Activated T-cell treated with anti-CD3 and anti-CD28 coated beads for 4 hours (primary cell): ENCODE results near the gene CNTNAP1.
"Not testable (repeated sequence)": the region's sequence is repeated elsewhere in the genome, so short reads cannot be mapped to it uniquely, and the experiment has no call there.

Experiments used
- DNase-seq: peaks from one replicate; pipeline ENCODE4 v3.0.0-alpha.2; 2020

Gene CNTNAP1

GRCh38 chr17:42686520-42687128, 4.3 kb downstream of the CNTNAP1 start:
- no peak for DNase-seq

- DNase-seq: no peak
Observed at GRCh38 chr17:42687707-42688320, 5.5 kb downstream of the CNTNAP1 start.

- DNase-seq: no peak
Observed at GRCh38 chr17:42690596-42690995, 8.3 kb downstream of the CNTNAP1 start.

- no peak for DNase-seq
Observed at GRCh38 chr17:42691021-42691545, 8.8 kb downstream of the CNTNAP1 start.

GRCh38 chr17:42692489-42692888, 10.2 kb downstream of the CNTNAP1 start:
- DNase-seq: no peak

- no peak for DNase-seq
Observed at GRCh38 chr17:42694524-42694923, 12.2 kb downstream of the CNTNAP1 start.

GRCh38 chr17:42695500-42695899, 13.2 kb downstream of the CNTNAP1 start:
- no peak for DNase-seq

- no peak for DNase-seq
Observed at GRCh38 chr17:42697108-42697811, 14.9 kb downstream of the CNTNAP1 start.

- no peak for DNase-seq
Observed at GRCh38 chr17:42698736-42699414, 16.5 kb downstream of the CNTNAP1 start.

- DNase-seq: no peak
Observed at GRCh38 chr17:42699415-42699740, 17.0 kb downstream of the CNTNAP1 start.

- no peak for DNase-seq
Observed at GRCh38 chr17:42700586-42701289, 18.4 kb downstream of the CNTNAP1 start.

GRCh38 chr17:42702446-42702845, 20.1 kb downstream of the CNTNAP1 start:
- DNase-seq: no peak

GRCh38 chr17:42704490-42704836, 22.1 kb downstream of the CNTNAP1 start:
- DNase-seq: no peak

GRCh38 chr17:42704837-42705494, 22.6 kb downstream of the CNTNAP1 start:
- DNase-seq: no peak

- DNase-seq: no peak
Observed at GRCh38 chr17:42706732-42707131, 24.4 kb downstream of the CNTNAP1 start.

GRCh38 chr17:42708588-42708987, 26.3 kb downstream of the CNTNAP1 start:
- no peak for DNase-seq

- no peak for DNase-seq
Observed at GRCh38 chr17:42709561-42709960, 27.2 kb downstream of the CNTNAP1 start.

GRCh38 chr17:42720996-42721583, 38.8 kb downstream of the CNTNAP1 start:
- peak; percentile 27 for DNase-seq

GRCh38 chr17:42723636-42724035, 41.3 kb downstream of the CNTNAP1 start:
- no peak for DNase-seq

- no peak for DNase-seq
Observed at GRCh38 chr17:42725143-42725542, 42.8 kb downstream of the CNTNAP1 start.

- DNase-seq: no peak
Observed at GRCh38 chr17:42740699-42741098, 58.4 kb downstream of the CNTNAP1 start.

- not testable (repeated sequence) for DNase-seq
Observed at GRCh38 chr17:42742916-42743315, 60.6 kb downstream of the CNTNAP1 start.
